ENCODE data around the gene AHI1.

DNA sequence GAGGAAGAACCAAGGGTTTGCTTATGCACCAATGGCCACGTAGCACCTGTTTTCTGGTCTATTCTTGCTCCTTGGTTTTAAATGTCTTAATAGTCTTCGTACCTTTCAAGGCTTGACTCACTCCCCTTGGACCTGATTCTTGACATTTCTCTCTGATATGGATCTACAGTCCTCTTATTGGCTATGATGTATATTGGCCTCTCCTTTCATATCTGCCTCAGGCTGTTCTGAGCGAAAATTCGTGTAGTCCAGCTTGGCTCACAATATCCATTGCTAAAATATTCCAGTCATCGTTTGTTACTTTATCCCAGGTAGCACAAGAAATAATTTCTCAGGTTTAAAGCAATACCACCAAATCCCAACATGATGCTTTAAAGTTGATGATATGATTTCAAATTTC lies 256.8 kb downstream of the AHI1 start:
- TF ChIP-seq, protein P1, sequence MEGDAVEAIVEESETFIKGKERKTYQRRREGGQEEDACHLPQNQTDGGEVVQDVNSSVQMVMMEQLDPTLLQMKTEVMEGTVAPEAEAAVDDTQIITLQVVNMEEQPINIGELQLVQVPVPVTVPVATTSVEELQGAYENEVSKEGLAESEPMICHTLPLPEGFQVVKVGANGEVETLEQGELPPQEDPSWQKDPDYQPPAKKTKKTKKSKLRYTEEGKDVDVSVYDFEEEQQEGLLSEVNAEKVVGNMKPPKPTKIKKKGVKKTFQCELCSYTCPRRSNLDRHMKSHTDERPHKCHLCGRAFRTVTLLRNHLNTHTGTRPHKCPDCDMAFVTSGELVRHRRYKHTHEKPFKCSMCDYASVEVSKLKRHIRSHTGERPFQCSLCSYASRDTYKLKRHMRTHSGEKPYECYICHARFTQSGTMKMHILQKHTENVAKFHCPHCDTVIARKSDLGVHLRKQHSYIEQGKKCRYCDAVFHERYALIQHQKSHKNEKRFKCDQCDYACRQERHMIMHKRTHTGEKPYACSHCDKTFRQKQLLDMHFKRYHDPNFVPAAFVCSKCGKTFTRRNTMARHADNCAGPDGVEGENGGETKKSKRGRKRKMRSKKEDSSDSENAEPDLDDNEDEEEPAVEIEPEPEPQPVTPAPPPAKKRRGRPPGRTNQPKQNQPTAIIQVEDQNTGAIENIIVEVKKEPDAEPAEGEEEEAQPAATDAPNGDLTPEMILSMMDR (IDR thresholded peaks at IDR 0.05; ENCODE audit: insufficient read depth, low read depth, low read length) = no peak
- no peak for TF ChIP-seq EZH2 (IDR thresholded peaks at IDR 0.05; ENCODE audit: insufficient read depth, low read length)

Data from astrocyte (in vitro differentiated cells and primary cell).